GM21723 (cell line): ENCODE data around the gene ARPIN.
A peak's percentile ranks its signal among the peaks of the same experiment; 100 is the strongest.
"Not testable (repeated sequence)": the region's sequence is repeated elsewhere in the genome, so short reads cannot be mapped to it uniquely, and the experiment has no call there.

Source experiments
- ATAC-seq: cut with Tn5 transposase; IDR thresholded peaks from one replicate; pipeline ENCODE4 v1.9.1; 2021; ENCODE audit warnings: mild to moderate bottlenecking, moderate library complexity; ENCODE audit not compliant: unreplicated experiment

Gene ARPIN

GRCh38 chr15:89910891-89911626 lies 1.7 kb downstream of the ARPIN start:
- ATAC-seq, result no peak

DNA sequence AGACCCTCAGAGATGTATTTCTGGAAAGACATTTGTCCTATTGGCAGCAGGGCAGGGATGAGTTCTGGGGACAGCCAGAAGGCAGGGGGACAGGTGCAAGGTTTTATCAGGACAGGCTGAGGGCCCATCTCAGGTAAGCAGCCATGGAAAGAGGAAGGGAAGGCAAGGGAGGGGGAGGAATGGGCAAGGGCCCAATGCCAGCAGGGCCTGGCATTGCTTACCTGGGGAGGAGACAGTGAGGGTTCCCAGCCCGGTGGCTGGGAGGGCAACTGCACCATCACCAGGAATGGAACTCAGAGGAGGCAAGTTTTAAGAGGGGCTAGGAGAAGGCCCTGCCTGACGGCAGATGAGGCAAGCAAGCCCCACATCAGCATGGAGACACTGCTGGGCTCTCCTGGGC lies 3.1 kb downstream of the ARPIN start:
- no peak for ATAC-seq

GRCh38 chr15:89908226-89908625 lies 4.5 kb downstream of the ARPIN start:
- no peak for ATAC-seq

DNA sequence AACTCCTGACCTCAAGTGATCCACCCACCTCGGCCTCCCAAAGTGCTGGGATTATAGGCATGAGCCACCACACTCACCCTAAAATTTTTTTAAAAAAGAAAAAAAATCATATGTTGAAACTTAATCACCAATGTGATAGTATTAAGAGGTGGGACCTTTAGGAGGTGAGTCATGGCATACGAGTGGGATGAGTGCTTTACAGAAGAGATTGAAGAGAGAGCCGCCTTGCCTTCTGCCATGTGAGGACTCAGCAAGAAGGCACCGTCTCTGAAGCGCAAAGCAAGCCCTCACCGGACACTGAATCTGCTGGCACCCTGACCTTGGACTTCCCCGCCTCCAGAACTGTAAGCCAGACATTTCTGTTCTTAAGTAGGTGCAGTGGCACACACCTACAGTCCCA lies 5.5 kb downstream of the ARPIN start:
- ATAC-seq, result no peak

GRCh38 chr15:89905846-89906378 lies 6.8 kb downstream of the ARPIN start:
- no peak for ATAC-seq

- ATAC-seq, result no peak
Observed at GRCh38 chr15:89904519-89904918, 8.2 kb downstream of the ARPIN start.

- ATAC-seq, result no peak
Observed at GRCh38 chr15:89903858-89904130, 9.0 kb downstream of the ARPIN start.

- ATAC-seq, result no peak
Observed at GRCh38 chr15:89903015-89903857, 9.5 kb downstream of the ARPIN start.

- no peak for ATAC-seq
Observed at GRCh38 chr15:89900849-89901248, 11.9 kb downstream of the ARPIN start.

- ATAC-seq, result no peak
Observed at GRCh38 chr15:89899951-89900567, 12.7 kb downstream of the ARPIN start.

DNA sequence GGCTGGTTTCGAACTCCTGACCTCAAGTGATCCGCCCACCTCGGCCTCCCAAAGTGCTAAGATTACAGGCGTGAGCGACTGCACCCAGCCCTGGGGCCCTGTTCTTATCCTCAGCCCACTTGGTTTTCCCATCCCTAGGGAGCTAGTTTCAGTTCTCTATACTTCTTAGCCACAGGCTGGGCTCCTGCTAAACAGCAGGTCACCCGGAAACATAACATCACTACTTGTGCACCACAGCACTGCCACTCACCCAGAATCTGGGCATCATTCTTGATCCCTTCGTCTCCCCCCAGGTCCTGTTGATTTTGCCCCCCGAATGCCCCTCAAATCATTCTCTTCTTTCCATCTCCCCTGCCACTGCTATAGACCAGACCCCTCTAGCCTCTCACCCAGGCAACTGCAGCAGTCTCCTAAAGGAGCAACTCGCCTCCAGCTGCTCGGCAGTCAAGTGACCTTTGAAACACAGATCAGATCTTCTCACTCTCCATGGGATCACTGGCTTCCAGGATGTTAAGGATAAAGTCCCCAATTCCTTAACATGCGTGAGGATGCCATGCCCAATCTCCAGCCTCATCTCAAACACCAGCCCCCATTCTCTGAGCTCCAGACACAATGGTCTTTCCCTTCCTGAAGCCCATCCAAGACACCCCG lies 13.3 kb downstream of the ARPIN start:
- ATAC-seq, result no peak

GRCh38 chr15:89898614-89899294 lies 14.0 kb downstream of the ARPIN start:
- peak; percentile 52 for ATAC-seq

DNA sequence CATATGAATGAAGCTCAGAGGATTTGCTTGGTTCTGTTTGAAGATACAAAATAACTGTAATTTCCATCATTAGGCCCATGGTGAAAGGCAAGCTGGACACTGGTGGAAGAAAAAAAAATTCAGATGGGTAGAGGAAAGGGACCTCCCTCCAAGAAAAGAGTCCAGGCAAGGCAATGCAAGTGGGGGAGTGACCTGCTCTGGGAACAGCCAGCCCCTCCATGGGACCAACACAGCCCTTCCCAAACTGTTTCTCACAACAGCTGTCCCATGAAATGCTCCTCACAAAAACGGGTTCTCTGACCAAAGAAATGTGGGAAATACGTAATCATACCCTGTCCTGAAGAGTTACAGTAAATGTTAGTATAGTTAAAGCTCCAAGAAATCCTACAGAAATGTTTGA lies 14.6 kb downstream of the ARPIN start:
- ATAC-seq, result no peak

- ATAC-seq, result peak; percentile 88
Observed at GRCh38 chr15:89893696-89894447, 18.9 kb downstream of the ARPIN start, which contains the start of gene AP3S2. TSS of gene AP3S2 (minus strand) at chr15:89893994. CDS start at chr15:89893949, 45 bp downstream.

- ATAC-seq, result no peak
Observed at GRCh38 chr15:89893027-89893426, 19.7 kb downstream of the ARPIN start.

GRCh38 chr15:89888214-89888804 lies 24.4 kb downstream of the ARPIN start:
- no peak for ATAC-seq

- ATAC-seq, result no peak
Observed at GRCh38 chr15:89885611-89886010, 27.1 kb downstream of the ARPIN start.

DNA sequence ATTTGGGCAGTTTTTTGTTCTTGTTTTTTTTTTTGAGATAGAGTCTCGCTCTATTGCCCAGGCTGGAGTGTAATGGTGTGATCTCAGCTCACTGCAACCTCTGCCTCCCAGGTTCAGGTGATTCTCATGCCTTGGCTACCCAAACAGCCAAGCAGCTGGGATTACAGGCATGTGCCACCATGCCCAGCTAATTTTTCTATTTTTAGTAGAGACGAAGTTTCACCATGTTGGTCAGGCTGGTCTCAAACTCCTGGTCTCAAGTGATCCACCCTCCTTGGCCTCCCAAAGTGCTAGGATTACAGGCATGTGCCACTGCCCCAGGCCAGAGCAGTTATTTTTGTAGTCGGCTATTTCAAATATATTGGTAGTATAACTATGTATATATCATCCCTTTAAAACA lies 27.6 kb downstream of the ARPIN start:
- not testable (repeated sequence) for ATAC-seq

GRCh38 chr15:89883518-89883917 lies 29.2 kb downstream of the ARPIN start:
- ATAC-seq, result no peak
